GM12878 (cell line): ENCODE data around the gene HMGN4.

ENCODE experiments used
- BACH1 ChIP-seq: fragments of 450-650 bp; IDR thresholded peaks from 2 replicates; pipeline ENCODE4 v1.6.1; 2017; ENCODE audit warnings: mild to moderate bottlenecking, borderline replicate concordance
- BHLHE40 ChIP-seq, 2 experiments: fragments of 450-650 bp in 1 of 2; IDR thresholded peaks; 2 replicates each; pipeline ENCODE4 v1.6.1; 2011 to 2017; ENCODE audit warnings: low read depth in 2 of 2, borderline replicate concordance in 1 of 2, improper control_type of control experiment in 1 of 2, low read length in 1 of 2, mild to moderate bottlenecking in 1 of 2
- CEBPZ ChIP-seq: fragments of 150-350 bp; IDR thresholded peaks from 2 replicates; pipeline ENCODE4 v1.6.1; 2016; ENCODE audit warnings: low read depth, low read length
- CREB1 ChIP-seq: IDR thresholded peaks from 2 replicates; pipeline ENCODE4 v1.6.1; 2012; ENCODE audit warnings: low read depth, mild to moderate bottlenecking, inconsistent platforms
- CREM ChIP-seq: IDR thresholded peaks from 2 replicates; pipeline ENCODE4 v1.6.1; 2014; ENCODE audit warnings: antibody characterized with exemption, low read depth
- CTCF ChIP-seq, 3 experiments: IDR thresholded peaks in 2 of 3; conservative IDR thresholded peaks in 1 of 3; 2 replicates each; pipeline ENCODE4 v1.5.1; 2011; ENCODE audit warnings: low read depth in 3 of 3, low read length in 3 of 3, mild to moderate bottlenecking in 3 of 3, control low read depth in 2 of 3, moderate library complexity in 2 of 3, inconsistent platforms in 1 of 3, mixed read lengths in 1 of 3; ENCODE audit not compliant: control insufficient read depth in 2 of 3, insufficient read depth in 1 of 3; ENCODE audit errors: extremely low read depth in 1 of 3
- E4F1 ChIP-seq: fragments of 450-650 bp; IDR thresholded peaks from 2 replicates; pipeline ENCODE4 v1.6.1; 2018; ENCODE audit warnings: borderline replicate concordance, mild to moderate bottlenecking; ENCODE audit not compliant: partially characterized antibody
- HDAC6 ChIP-seq: fragments of 200-600 bp; sonication (generic); IDR thresholded peaks from one replicate; pipeline ENCODE4 v1.8.0; 2017; ENCODE audit warnings: antibody characterized with exemption; ENCODE audit not compliant: unreplicated experiment
- JUND ChIP-seq: IDR thresholded peaks from 2 replicates; pipeline ENCODE4 v1.6.1; 2012; ENCODE audit warnings: low read depth, mild to moderate bottlenecking, low read length, improper control_type of control experiment, moderate library complexity
- POU2F2 ChIP-seq: IDR thresholded peaks from 3 replicates; pipeline ENCODE4 v1.6.1; 2011; ENCODE audit warnings: low read depth, mild to moderate bottlenecking, low read length, borderline replicate concordance
- RAD21 ChIP-seq: IDR thresholded peaks from 2 replicates; pipeline ENCODE4 v1.6.1; 2011; ENCODE audit warnings: mild to moderate bottlenecking, low read depth, low read length, moderate library complexity; ENCODE audit not compliant: insufficient read depth
- SREBF1 ChIP-seq: IDR thresholded peaks from 2 replicates; pipeline ENCODE4 v1.6.1; 2012; ENCODE audit warnings: mild to moderate bottlenecking, low read length
- YBX1 ChIP-seq: fragments of 450-650 bp; IDR thresholded peaks from 2 replicates; pipeline ENCODE4 v1.6.1; 2016; ENCODE audit warnings: antibody characterized with exemption
- ZNF622 ChIP-seq: fragments of 450-650 bp; IDR thresholded peaks from 2 replicates; pipeline ENCODE4 v1.6.1; 2017; ENCODE audit warnings: mild to moderate bottlenecking, inconsistent platforms

GRCh38 chr6:26556263-26557070 lies 18.3 kb downstream of the HMGN4 start:
- no peak for TF ChIP-seq CTCF (IDR thresholded peaks at IDR 0.05 in 2 of 3, conservative IDR thresholded peaks at IDR 0.05 in 1 of 3; ENCODE audit: control insufficient read depth in 2 of 3, extremely low read depth in 1 of 3, insufficient read depth in 1 of 3, low read depth in 3 of 3, low read length in 3 of 3)
- TF ChIP-seq CEBPZ, result no peak
- TF ChIP-seq BACH1, result no peak
- no peak for TF ChIP-seq CREM
- TF ChIP-seq ZNF622, result no peak
- TF ChIP-seq CREB1, result no peak
- TF ChIP-seq JUND, result no peak
- no peak for TF ChIP-seq E4F1
- no peak for TF ChIP-seq YBX1
- TF ChIP-seq POU2F2, result no peak
- no peak for TF ChIP-seq SREBF1
- TF ChIP-seq HDAC6, result no peak
- TF ChIP-seq RAD21, result no peak
- TF ChIP-seq BHLHE40 (IDR thresholded peaks at IDR 0.05; ENCODE audit: borderline replicate concordance in 1 of 2, low read depth in 2 of 2, low read length in 1 of 2), result no peak
